Bronchial epithelial cell (primary cell): Measurements from ENCODE around the gene DLG1. TPM values are rescaled to one million over a fixed set of nuclear protein-coding genes. Genes with fewer than 3 reads are reported as not detected.

Experiments
- DNase-seq: peaks from one replicate; pipeline ENCODE4 v3.0.0-alpha.2; 2010; ENCODE audit warnings: low read depth
- FAIRE-seq: peaks from 2 replicates; lab custom pipeline; 2011; peaks lifted over from hg19 to GRCh38; lab: Jason Lieb, UNC
- H3K27me3 ChIP-seq: 2 replicates; pipeline ENCODE4 v1.5.1; 2011; ENCODE audit warnings: low read length; ENCODE audit not compliant: control insufficient read depth, insufficient read depth
- H3K36me3 ChIP-seq: 2 replicates; pipeline ENCODE4 v1.5.1; 2011; ENCODE audit warnings: low read length; ENCODE audit not compliant: control insufficient read depth, insufficient read depth
- H3K4me3 ChIP-seq: 2 replicates; pipeline ENCODE4 v1.5.1; 2011; ENCODE audit warnings: mild to moderate bottlenecking, low read depth, low read length, control low read depth
- total RNA-seq: library from RNA; depleted of rRNA; stranded (reverse); fragments of >200 nt; gene quantifications from 2 replicates; pipeline ENCODE4 v1.2.1, GENCODE V29; 2014
- TF ChIP-seq, protein P1 (sequence below): IDR thresholded peaks from 2 replicates; pipeline ENCODE4 v1.5.1; 2011; ENCODE audit warnings: mild to moderate bottlenecking, moderate library complexity, low read length, control low read depth, inconsistent platforms; ENCODE audit not compliant: insufficient read depth, severe bottlenecking

Gene DLG1
- total RNA-seq, 1 donor from 2014 or later: 66.6 TPM

DNA sequence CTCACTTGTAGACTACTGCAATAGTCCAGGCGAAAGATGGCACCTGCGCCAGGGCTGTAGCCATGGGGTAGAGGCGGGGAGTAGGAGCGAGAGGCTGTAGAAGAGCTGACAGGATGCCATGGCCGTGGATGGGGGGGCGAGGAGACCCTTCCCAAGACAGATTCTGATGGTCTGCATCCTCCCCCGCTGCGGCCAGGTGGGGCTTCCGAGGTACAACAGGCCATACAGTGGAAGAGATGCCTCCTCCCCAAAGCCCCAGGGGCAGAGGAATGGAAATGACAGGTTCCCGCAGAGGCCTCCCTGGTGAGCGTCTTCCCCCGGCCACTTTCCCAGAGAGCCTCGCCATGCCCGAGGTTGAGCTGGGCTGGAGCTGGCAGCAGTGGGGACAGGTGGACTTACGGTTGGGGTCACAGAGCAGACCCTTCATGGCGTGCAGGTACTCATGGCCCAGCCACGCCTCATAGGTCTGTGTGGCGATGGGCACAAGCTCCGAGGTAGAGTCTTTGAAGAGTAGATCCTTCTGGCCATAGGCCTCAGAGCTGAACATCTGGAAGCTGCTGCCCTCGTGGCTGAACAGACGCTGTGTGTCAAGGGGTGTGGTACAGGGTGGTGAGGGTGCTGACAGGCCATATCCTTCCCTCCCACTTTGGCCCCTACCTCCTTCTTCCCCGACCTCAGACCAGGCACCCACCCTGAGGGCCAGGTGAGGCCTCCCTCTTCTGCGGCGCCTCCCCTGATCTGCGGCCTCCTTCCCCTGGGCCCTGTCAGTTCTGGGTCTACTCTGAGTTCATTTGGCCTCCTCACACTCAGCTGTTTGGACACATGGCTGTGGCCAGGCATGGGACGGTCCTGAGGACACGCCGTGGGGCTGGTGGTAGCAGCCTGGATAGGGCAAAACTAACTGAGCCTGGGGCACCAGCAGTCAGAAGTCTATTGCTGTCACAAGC, 282.3 kb downstream of the DLG1 start:
- DNase-seq: no peak
- no peaks in the 10 kb centered on the region for H3K36me3 ChIP-seq
- no peaks in the 10 kb centered on the region for H3K27me3 ChIP-seq
- TF ChIP-seq, protein P1, sequence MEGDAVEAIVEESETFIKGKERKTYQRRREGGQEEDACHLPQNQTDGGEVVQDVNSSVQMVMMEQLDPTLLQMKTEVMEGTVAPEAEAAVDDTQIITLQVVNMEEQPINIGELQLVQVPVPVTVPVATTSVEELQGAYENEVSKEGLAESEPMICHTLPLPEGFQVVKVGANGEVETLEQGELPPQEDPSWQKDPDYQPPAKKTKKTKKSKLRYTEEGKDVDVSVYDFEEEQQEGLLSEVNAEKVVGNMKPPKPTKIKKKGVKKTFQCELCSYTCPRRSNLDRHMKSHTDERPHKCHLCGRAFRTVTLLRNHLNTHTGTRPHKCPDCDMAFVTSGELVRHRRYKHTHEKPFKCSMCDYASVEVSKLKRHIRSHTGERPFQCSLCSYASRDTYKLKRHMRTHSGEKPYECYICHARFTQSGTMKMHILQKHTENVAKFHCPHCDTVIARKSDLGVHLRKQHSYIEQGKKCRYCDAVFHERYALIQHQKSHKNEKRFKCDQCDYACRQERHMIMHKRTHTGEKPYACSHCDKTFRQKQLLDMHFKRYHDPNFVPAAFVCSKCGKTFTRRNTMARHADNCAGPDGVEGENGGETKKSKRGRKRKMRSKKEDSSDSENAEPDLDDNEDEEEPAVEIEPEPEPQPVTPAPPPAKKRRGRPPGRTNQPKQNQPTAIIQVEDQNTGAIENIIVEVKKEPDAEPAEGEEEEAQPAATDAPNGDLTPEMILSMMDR: no peak
- no peak overlapping the region for H3K4me3 ChIP-seq
- no peak for FAIRE-seq

DNA sequence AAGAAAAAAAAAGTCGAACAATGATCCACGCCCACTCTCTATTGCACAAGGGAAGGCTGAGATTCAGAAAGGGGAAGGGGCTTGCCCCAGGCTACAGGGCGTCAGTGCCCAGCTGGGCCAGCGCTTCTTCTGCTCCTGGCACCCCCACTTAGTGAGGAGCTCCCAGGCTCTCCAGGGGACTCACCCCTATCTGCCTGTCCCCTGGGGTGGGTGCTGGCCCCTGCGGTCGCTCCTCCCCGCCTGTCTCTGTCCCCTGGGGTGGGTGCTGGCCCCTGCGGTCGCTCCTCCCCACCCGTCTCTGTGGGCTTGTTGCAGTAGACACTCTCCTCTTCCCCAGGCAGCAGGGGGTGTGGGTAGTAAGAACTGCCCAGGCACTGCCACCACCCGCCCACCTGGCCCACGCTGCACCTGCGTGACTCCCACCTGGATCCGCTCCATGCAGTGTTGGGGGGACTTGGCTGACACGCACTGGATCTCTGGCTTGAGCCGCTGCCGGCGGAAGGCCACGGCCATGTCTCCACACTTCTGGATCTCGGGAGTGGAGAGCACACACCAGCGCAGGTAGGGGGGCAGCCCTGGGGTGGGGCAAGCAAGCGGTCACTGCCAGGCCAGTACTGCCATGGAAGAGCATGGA, 283.4 kb downstream of the DLG1 start:
- Histone ChIP-seq H3K36me3 (no peaks in the 10 kb centered on the region), H3K27me3 (no peaks in the 10 kb centered on the region), H3K4me3 (no peak overlapping the region)
- TF ChIP-seq, protein P1: no peak
- DNase-seq (no peak), FAIRE-seq (no peak)

DNA sequence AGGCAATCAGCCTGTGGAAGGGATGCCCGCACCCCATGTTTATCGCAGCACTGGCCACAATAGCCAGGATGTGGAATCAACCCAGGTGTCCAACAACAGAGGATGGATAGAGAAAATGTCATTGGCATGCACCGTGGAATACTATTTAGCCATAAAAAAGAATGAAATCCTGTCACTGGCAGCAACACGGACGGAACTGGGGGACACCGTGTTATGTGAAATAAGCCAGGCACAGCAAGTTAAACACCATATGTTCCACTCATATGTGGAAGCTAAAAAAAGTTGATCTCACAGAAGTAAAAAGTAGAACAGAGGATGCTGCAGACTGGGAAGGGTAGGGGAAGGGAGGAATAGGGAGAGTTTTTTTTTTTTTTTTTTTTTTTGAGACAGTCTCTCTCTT, 284.4 kb downstream of the DLG1 start:
- TF ChIP-seq, protein P1: no peak
- H3K27me3 ChIP-seq: no peaks in the 10 kb centered on the region
- H3K4me3 ChIP-seq: no peak overlapping the region
- no peaks in the 10 kb centered on the region for H3K36me3 ChIP-seq
- no peak for DNase-seq
- FAIRE-seq: no peak

DNA sequence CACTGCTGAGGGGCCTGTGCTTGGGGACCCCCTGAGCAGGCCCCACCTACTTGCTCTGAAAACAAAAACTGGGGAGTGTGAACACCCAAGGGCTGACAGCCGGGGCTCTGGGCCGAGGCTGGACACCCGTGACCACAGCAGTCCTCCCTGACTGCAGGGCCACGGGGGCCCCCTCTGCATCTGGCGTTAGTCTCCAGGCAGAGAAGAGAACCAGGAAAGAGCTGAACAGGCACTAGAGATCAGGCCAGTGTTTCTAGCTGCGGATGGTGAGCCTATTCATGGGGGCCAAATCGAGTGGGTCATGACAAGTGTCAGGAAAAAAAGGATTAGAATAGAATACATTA, 285.9 kb downstream of the DLG1 start:
- Histone ChIP-seq H3K27me3 (no peaks in the 10 kb centered on the region), H3K4me3 (no peak overlapping the region), H3K36me3 (no peaks in the 10 kb centered on the region)
- DNase-seq (no peak), FAIRE-seq (no peak)
- TF ChIP-seq, protein P1: no peak

DNA sequence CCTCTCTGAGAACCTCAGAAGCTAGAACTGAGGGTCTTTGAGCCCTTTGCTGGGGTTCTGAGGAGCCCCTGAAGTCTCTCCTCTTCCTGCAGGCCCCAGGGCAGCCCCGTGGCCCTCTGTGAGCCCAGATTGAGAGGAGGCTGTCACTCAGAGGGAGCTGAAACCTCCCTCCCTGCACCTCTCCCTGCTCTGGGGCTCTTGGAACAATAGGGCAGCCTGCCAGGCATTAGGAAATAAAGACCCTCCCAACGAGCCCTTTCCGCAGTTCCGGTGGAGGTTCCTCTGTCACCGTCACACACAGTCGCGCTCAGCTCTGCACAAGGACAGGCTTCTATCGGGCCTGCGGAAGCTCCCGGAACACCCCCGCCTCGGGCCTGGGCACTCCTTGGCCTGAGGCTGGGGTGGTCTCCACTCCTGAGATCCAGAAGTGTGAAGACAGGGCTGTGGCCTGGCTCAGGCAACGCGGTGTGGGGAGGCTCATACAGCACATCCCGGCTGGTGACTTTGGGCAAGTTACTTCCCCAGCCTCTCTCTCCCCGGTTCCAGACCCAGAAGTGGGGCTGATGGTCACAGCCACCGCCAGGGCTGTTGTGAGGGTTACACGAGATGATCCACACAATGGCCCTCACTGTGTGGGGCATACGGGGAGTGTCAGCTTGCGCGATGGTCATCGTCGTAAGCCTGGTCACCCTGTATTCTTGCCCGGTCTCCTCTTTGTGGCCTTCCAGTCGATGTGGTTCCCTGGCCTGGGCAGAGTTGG, 286.5 kb downstream of the DLG1 start:
- FAIRE-seq (no peak), DNase-seq (no peak)
- Histone ChIP-seq H3K4me3 (no peak overlapping the region), H3K27me3 (no peaks in the 10 kb centered on the region), H3K36me3 (no peaks in the 10 kb centered on the region)
- TF ChIP-seq, protein P1: no peak
